K562 (cell line): ENCODE data around the gene TREH. TPM values are rescaled to one million over a fixed set of nuclear protein-coding genes. Genes with fewer than 3 reads are reported as not detected.
A peak's percentile ranks its signal among the peaks of the same experiment; 100 is the strongest.

Source experiments
- ATAC-seq: fragments of 200-7000 bp; cut with Tn5 transposase; 3 replicates; pipeline ENCODE4 v1.9.1; 2020; ENCODE audit warnings: moderate library complexity
- BruUV-seq: library from RNA; stranded (reverse); fragments of 400-500 nt; replicated peaks from 2 replicates; lab custom pipeline; 2021; lab: Mats Ljungman, UMichigan
- CTCF ChIA-PET: fragments of 300-600 bp; formaldehyde crosslinking; extraction: SDS; loops from one replicate; lab custom pipeline; 2021; ENCODE audit warnings: low intra/inter-chr PET ratio; lab: Yijun Ruan, JAX
- POLR2A ChIA-PET: fragments of 300-600, 350-650 bp; sonication (Branson Sonifier 250); formaldehyde crosslinking; extraction: SDS; loops from one replicate; lab custom pipeline; 2021; ENCODE audit warnings: antibody characterized with exemption, inconsistent platforms; lab: Yijun Ruan, JAX
- DNase-seq, 4 experiments: peaks; one replicate each; pipeline versions ENCODE4 v3.0.0 to v3.0.0-alpha.2; 2011 to 2018; ENCODE audit warnings: low spot score in 3 of 4, mixed read lengths in 3 of 4; ENCODE audit errors: extremely low read depth in 1 of 4
- FAIRE-seq: peaks from 2 replicates; lab custom pipeline; 2011; peaks lifted over from hg19 to GRCh38; lab: Jason Lieb, UNC
- H2AFZ ChIP-seq: 2 replicates; pipeline ENCODE4 v1.6.0; 2011; ENCODE audit warnings: low read depth, low read length, control low read depth, inconsistent platforms
- H3K27ac ChIP-seq: fragments of 200-600 bp; 3 replicates; pipeline ENCODE4 v1.8.0; 2011; ENCODE audit warnings: low read depth, mild to moderate bottlenecking, control low read depth, inconsistent platforms, low read length, moderate library complexity, mixed read lengths; ENCODE audit errors: extremely low read depth
- H3K27me3 ChIP-seq, 2 experiments: fragments of 300-600 bp in 1 of 2; 2 replicates in 1 of 2; 3 replicates in 1 of 2; pipeline versions ENCODE4 v1.6.0 to v1.8.0; 2011; ENCODE audit warnings: inconsistent platforms in 2 of 2, low read length in 2 of 2, mild to moderate bottlenecking in 1 of 2, mixed read lengths in 1 of 2, moderate library complexity in 1 of 2; ENCODE audit not compliant: control insufficient read depth in 2 of 2, insufficient read depth in 2 of 2
- H3K36me3 ChIP-seq: fragments of 300-600 bp; 3 replicates; pipeline ENCODE4 v1.8.0; 2011; ENCODE audit warnings: mild to moderate bottlenecking, low read length, inconsistent platforms; ENCODE audit not compliant: control insufficient read depth, insufficient read depth
- H3K4me1 ChIP-seq, 2 experiments: fragments of 200-600 bp in 1 of 2; replicated peaks in 1 of 2; 2 replicates in 1 of 2; 3 replicates in 1 of 2; pipeline versions ENCODE4 v1.5.1 to v1.8.0; 2011; ENCODE audit warnings: inconsistent platforms in 2 of 2, low read length in 2 of 2, mild to moderate bottlenecking in 1 of 2, mixed read lengths in 1 of 2, moderate library complexity in 1 of 2; ENCODE audit not compliant: control insufficient read depth in 2 of 2, insufficient read depth in 2 of 2
- H3K4me2 ChIP-seq: 2 replicates; pipeline ENCODE4 v1.6.1; 2011; ENCODE audit warnings: low read length, control low read depth, inconsistent platforms, mixed read lengths; ENCODE audit not compliant: insufficient read depth
- H3K4me3 ChIP-seq: fragments of 200-600 bp; sonication (generic), shearing (Covaris generic); 2 replicates; pipeline ENCODE4 v1.5.1; 2016; ENCODE audit warnings: control low read depth, inconsistent platforms
- H3K79me2 ChIP-seq: fragments of 200-600 bp; 3 replicates; pipeline ENCODE4 v1.8.0; 2011; ENCODE audit warnings: low read length, inconsistent platforms; ENCODE audit not compliant: control insufficient read depth, insufficient read depth
- H3K9ac ChIP-seq, 2 experiments: 2 replicates each; pipeline versions ENCODE4 v1.6.0 to v1.6.1; 2011; ENCODE audit warnings: low read depth in 2 of 2, low read length in 2 of 2, control low read depth in 1 of 2, inconsistent platforms in 1 of 2, mild to moderate bottlenecking in 1 of 2, mixed read lengths in 1 of 2; ENCODE audit not compliant: insufficient read depth in 1 of 2
- H3K9me1 ChIP-seq: one replicate; pipeline ENCODE4 v1.6.0; 2011; ENCODE audit warnings: inconsistent platforms, mild to moderate bottlenecking, low read length, moderate library complexity; ENCODE audit not compliant: control insufficient read depth, insufficient read depth
- H3K9me3 ChIP-seq: replicated peaks from 2 replicates; pipeline ENCODE4 v1.5.1; 2011; ENCODE audit warnings: low read depth, low read length, inconsistent platforms; ENCODE audit not compliant: control insufficient read depth, insufficient read depth
- H4K20me1 ChIP-seq: replicated peaks from 2 replicates; pipeline ENCODE4 v1.6.1; 2011; ENCODE audit warnings: low read length, inconsistent platforms, mixed read lengths; ENCODE audit not compliant: control insufficient read depth, insufficient read depth
- ARID4B ChIP-seq: sonication (generic); formaldehyde crosslinking; IDR thresholded peaks from 2 replicates; pipeline ENCODE4 v1.8.0; 2022; ENCODE audit warnings: mild to moderate bottlenecking, missing genetic modification reagents
- ASH1L ChIP-seq: fragments of 450-650 bp; IDR thresholded peaks from 2 replicates; pipeline ENCODE4 v1.6.1; 2018; ENCODE audit warnings: borderline replicate concordance, mild to moderate bottlenecking, low read depth; ENCODE audit not compliant: partially characterized antibody
- NONO ChIP-seq, 2 experiments: fragments of 200-400 bp in 1 of 2; fragments of 450-650 bp in 1 of 2; formaldehyde crosslinking in 1 of 2; IDR thresholded peaks; 2 replicates each; pipeline ENCODE4 v1.6.1; 2017; ENCODE audit warnings: low read depth in 2 of 2, mild to moderate bottlenecking in 2 of 2, moderate library complexity in 2 of 2, low read length in 1 of 2
- POLR2G ChIP-seq: fragments of 200-400 bp; formaldehyde crosslinking; IDR thresholded peaks from 2 replicates; pipeline ENCODE4 v1.6.1; 2017; ENCODE audit warnings: low read depth, mild to moderate bottlenecking, antibody characterized with exemption, low read length, moderate library complexity
- THAP12 ChIP-seq: fragments of 250-450 bp; sonication (Bioruptor Pico); IDR thresholded peaks from 2 replicates; pipeline ENCODE4 v1.9.0; 2021; ENCODE audit warnings: mild to moderate bottlenecking, inconsistent platforms
- XRCC4 ChIP-seq: IDR thresholded peaks from one replicate; pipeline ENCODE4 v1.6.1; 2011; ENCODE audit not compliant: insufficient read depth, insufficient read length; ENCODE audit errors: extremely low read depth
- ZBTB7A ChIP-seq: IDR thresholded peaks from 2 replicates; pipeline ENCODE4 v1.6.1; 2011; ENCODE audit warnings: low read depth, mild to moderate bottlenecking, low read length, moderate library complexity, borderline replicate concordance; ENCODE audit not compliant: control insufficient read depth
- WGBS: fragments of 100-300 bp; shearing (Covaris generic); methylation state at CpG from one replicate; pipeline ENCODE4 v1.1.6; 2016; ENCODE audit warnings: low coverage, mixed read lengths; ENCODE audit not compliant: insufficient coverage; ENCODE audit errors: missing lambda C conversion rate; 5-methylcytosine and 5-hydroxymethylcytosine counted together
- in situ Hi-C: fragments of 300-500 bp; cut with MboI; formaldehyde crosslinking; loops from 4 replicates; pipeline ENCODE4 v1.15.0; 2018; ENCODE audit warnings: inconsistent platforms, mixed read lengths
- intact Hi-C: fragments of 100-400 bp; cut with micrococcal nuclease; formaldehyde crosslinking; loops from 2 replicates; pipeline ENCODE4 v1.14.2; 2022
- polyA plus RNA-seq, 8 experiments: library from polyadenylated mRNA; depleted of rRNA in 4 of 8; stranded (reverse) in 5 of 8; unstranded in 3 of 8; fragments of >200 nt; fragmentation: Nextera tagmentation in 2 of 8; fragmentation: Illumina TruSeq in 1 of 8; extraction: Ambion mirVana in 2 of 8; extraction: Trizol in 1 of 8; gene quantifications; 2 replicates each; pipeline versions ENCODE4 v1.2.1 to v1.2.3, GENCODE V29; 2011 to 2014; ENCODE audit warnings: inconsistent platforms in 1 of 8, missing spikeins in 1 of 8
- total RNA-seq, 7 experiments: library from RNA; depleted of rRNA in 6 of 7; stranded (reverse); fragments of >200 nt in 6 of 7; fragmentation: Illumina TruSeq in 2 of 7; extraction: Trizol in 2 of 7; gene quantifications; 2 replicates each; pipeline versions ENCODE4 v1.2.1 to v1.2.3, GENCODE V29; 2011 to 2021; ENCODE audit warnings: low replicate concordance in 1 of 7

The TREH gene
- total and polyA plus RNA-seq, 9 of the 15 experiments (the other 6 are each of a cell fraction or from before 2014, with no cell fraction given): 0.09 to 0.20 (median 0.11) TPM; not detected in 6

- no peak overlapping the region for H3K4me3 ChIP-seq
- intact Hi-C loops (loop anchor here (2.0 kb wide), 1 partner anchor 49 kb away; no protein-coding TSS in a partner anchor), in situ Hi-C loops (no loop called here)
- ATAC-seq (no peak), FAIRE-seq (no peak), DNase-seq (no peak)
- H3K4me2 ChIP-seq: peak overlapping the region; percentile 50
- peak overlapping the region; percentile 17; the same call in 1 of the 3 replicates for H3K27ac ChIP-seq
- TF ChIP-seq THAP12 (CRISPR knock-in tag) (peak; percentile 33; the same call in 1 of the 2 replicates), ASH1L (no peak), ARID4B (0 out of 2 replicates have a peak, but pooled peaks have one; percentile 47), ZBTB7A (peak; percentile 63), XRCC4 (no peak), NONO (IDR thresholded peaks at IDR 0.05; ENCODE audit: low read depth in 2 of 2, low read length in 1 of 2) (no peak), POLR2G (peak; percentile 53)
- H3K9me1 ChIP-seq: peaks cover 3% of the 10 kb centered on the region
- H3K36me3 ChIP-seq: peaks cover 10% of the 10 kb centered on the region; the same call in 2 of the 3 replicates
- 83% methylated on average over 25 of the region's 42 CpGs for WGBS
- peaks cover 10% of the 10 kb centered on the region; the same call in 2 of the 3 replicates for H3K79me2 ChIP-seq
- peaks cover 29 to 57% of the 10 kb centered on the region in 2 experiments for H3K4me1 ChIP-seq
- POLR2A ChIA-PET: interaction anchor here (1.1 kb wide), 1 partner anchor 11 kb away, joined by 3 read pairs; no protein-coding TSS in a partner anchor
- peak overlapping the region; percentile 68; the same call in 1 of the 2 replicates for H2AFZ ChIP-seq
- no peaks in the 10 kb centered on the region for H4K20me1 ChIP-seq
- BruUV-seq: no TSS peak
- H3K9ac ChIP-seq: peak overlapping the region in 1 of 2 experiments; percentile 84; a peak in 2 of 4 replicates
- no peaks in the 10 kb centered on the region for H3K9me3 ChIP-seq
- CTCF ChIA-PET: interaction anchor here (1.4 kb wide), 1 partner anchor 346 kb away, joined by 4 read pairs; the partner anchor contains the start of gene UPK2
- no peaks in the 10 kb centered on the region for H3K27me3 ChIP-seq
These were observed 69.2 kb downstream of the TREH start for GRCh38 chr11:118610225-118610772.
